Measurements from ENCODE around the gene OLFML3.

OLFML3 gene

DNA sequence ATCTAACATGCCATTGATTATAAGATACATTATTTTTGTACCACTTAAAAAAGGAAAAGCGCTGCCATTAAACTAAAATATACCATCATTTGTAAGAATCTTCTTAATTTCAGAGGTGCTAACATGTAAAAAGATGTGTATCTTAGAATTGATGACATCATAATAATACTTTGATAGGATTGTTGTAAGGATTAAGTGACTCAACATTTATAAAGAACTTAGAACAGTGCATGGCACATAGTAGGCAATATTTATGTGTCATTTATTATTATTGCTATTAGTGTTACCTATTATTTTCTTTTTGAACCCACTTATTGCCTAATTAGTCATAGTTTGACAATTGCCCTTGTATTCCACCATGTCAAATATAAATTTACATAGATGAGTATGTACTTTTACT, 28.4 kb upstream of the OLFML3 start:
- Histone ChIP-seq H3K27me3 (ENCODE audit: insufficient read depth, insufficient read length) (no peaks in the 10 kb centered on the region), H3K9me3 (ENCODE audit: insufficient read depth, low read length) (no peaks in the 10 kb centered on the region), H3K4me3 (ENCODE audit: insufficient read length, low read depth) (no peak overlapping the region), H3K36me3 (ENCODE audit: insufficient read depth, insufficient read length, low read length) (peaks cover 37% of the 10 kb centered on the region), H3K9ac (ENCODE audit: insufficient read length, low read depth) (no peak overlapping the region), H3K4me1 (ENCODE audit: insufficient read depth, insufficient read length) (no peaks in the 10 kb centered on the region)
- DNase-seq (ENCODE audit: low read depth, low spot score) = no peak
- TF ChIP-seq ZNF274 (IDR thresholded peaks at IDR 0.05; ENCODE audit: low read depth, low read length) (no peak), YY1 (IDR thresholded peaks at IDR 0.05; ENCODE audit: insufficient read depth, insufficient read length) (no peak), SUZ12 (IDR thresholded peaks at IDR 0.05; ENCODE audit: extremely low read depth, insufficient read depth, insufficient read length) (no peak)

DNA sequence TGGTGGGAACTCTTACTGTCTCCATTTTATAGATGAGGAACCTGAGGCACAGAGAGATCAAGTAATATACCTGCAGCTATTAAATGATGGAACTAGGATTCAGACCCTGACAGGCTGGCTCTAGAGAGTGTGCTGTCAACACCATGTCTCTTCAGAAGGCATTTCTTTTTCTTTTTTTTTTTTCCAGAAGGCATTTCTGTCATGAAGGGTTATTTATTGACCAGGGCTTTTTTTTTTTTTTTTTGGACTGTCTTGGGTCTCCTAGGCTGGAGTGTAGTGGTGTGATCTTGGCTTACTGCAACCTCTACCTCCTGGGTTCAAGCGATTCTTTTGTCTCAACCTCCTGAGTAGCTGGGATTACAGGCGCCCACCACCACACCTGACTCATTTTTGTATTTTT, 27.6 kb upstream of the OLFML3 start:
- Histone ChIP-seq H3K9me3 (ENCODE audit: insufficient read depth, low read length) (no peaks in the 10 kb centered on the region), H3K9ac (ENCODE audit: insufficient read length, low read depth) (no peak overlapping the region), H3K4me3 (ENCODE audit: insufficient read length, low read depth) (no peak overlapping the region), H3K27me3 (ENCODE audit: insufficient read depth, insufficient read length) (no peaks in the 10 kb centered on the region), H3K36me3 (ENCODE audit: insufficient read depth, insufficient read length, low read length) (peaks cover 42% of the 10 kb centered on the region), H3K4me1 (ENCODE audit: insufficient read depth, insufficient read length) (no peaks in the 10 kb centered on the region)
- DNase-seq (ENCODE audit: low read depth, low spot score) = no peak
- no peak for TF ChIP-seq SUZ12 (IDR thresholded peaks at IDR 0.05; ENCODE audit: extremely low read depth, insufficient read depth, insufficient read length)
- TF ChIP-seq YY1 (IDR thresholded peaks at IDR 0.05; ENCODE audit: insufficient read depth, insufficient read length) = no peak
- no peak for TF ChIP-seq ZNF274 (IDR thresholded peaks at IDR 0.05; ENCODE audit: low read depth, low read length)

DNA sequence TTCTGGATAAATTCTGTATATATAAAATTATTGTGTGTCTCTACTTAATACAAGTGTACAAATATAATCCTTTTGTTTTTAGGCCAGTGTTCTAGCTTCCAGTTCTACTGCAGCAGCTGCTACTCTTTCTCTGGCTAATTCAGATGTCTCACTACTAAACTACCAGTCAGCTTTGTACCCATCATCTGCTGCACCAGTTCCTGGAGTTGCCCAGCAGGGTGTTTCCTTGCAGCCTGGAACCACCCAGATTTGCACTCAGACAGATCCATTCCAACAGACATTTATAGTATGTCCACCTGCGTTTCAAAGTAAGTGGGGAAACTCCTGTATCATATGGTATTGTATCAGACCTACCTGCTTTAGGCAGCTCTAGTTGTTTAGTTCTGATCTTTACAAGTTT, 21.3 kb upstream of the OLFML3 start:
- Histone ChIP-seq H3K9me3 (ENCODE audit: insufficient read depth, low read length) (no peaks in the 10 kb centered on the region), H3K27me3 (ENCODE audit: insufficient read depth, insufficient read length) (no peaks in the 10 kb centered on the region), H3K9ac (ENCODE audit: insufficient read length, low read depth) (no peak overlapping the region), H3K4me1 (ENCODE audit: insufficient read depth, insufficient read length) (no peaks in the 10 kb centered on the region), H3K36me3 (ENCODE audit: insufficient read depth, insufficient read length, low read length) (peaks cover 78% of the 10 kb centered on the region), H3K4me3 (ENCODE audit: insufficient read length, low read depth) (no peak overlapping the region)
- TF ChIP-seq ZNF274 (IDR thresholded peaks at IDR 0.05; ENCODE audit: low read depth, low read length) = no peak
- TF ChIP-seq SUZ12 (IDR thresholded peaks at IDR 0.05; ENCODE audit: extremely low read depth, insufficient read depth, insufficient read length) = no peak
- TF ChIP-seq YY1 (IDR thresholded peaks at IDR 0.05; ENCODE audit: insufficient read depth, insufficient read length) = no peak
- no peak for DNase-seq (ENCODE audit: low read depth, low spot score)

DNA sequence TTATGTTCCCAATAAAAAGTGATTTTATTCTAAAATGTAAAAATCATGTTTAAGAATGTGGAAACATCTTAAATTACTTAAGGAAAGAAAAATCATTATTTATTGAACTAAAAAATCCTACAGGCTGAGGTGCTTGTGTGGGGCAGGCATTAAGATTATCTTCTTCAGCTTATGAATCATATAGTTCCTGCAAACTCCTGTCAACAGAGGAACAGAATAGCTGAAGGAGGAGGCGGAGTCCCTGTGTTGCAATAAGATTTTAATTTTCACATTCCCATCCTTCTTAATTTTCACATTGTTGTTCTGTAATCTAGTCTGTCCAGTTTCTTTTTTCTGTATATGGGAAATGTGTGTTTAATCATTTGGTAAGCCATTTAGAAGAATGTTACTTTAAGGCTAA, 20.6 kb upstream of the OLFML3 start:
- no peak overlapping the region for H3K4me3 ChIP-seq (ENCODE audit: insufficient read length, low read depth)
- DNase-seq (ENCODE audit: low read depth, low spot score) = no peak
- peaks cover 80% of the 10 kb centered on the region for H3K36me3 ChIP-seq (ENCODE audit: insufficient read depth, insufficient read length, low read length)
- H3K4me1 ChIP-seq (ENCODE audit: insufficient read depth, insufficient read length) = no peaks in the 10 kb centered on the region
- no peak for TF ChIP-seq ZNF274 (IDR thresholded peaks at IDR 0.05; ENCODE audit: low read depth, low read length)
- no peak for TF ChIP-seq SUZ12 (IDR thresholded peaks at IDR 0.05; ENCODE audit: extremely low read depth, insufficient read depth, insufficient read length)
- TF ChIP-seq YY1 (IDR thresholded peaks at IDR 0.05; ENCODE audit: insufficient read depth, insufficient read length) = no peak
- no peak overlapping the region for H3K9ac ChIP-seq (ENCODE audit: insufficient read length, low read depth)
- H3K9me3 ChIP-seq (ENCODE audit: insufficient read depth, low read length) = no peaks in the 10 kb centered on the region
- H3K27me3 ChIP-seq (ENCODE audit: insufficient read depth, insufficient read length) = no peaks in the 10 kb centered on the region

GRCh38 chr1:113963281-113963906, 15.9 kb upstream of the OLFML3 start:
- no peaks in the 10 kb centered on the region for H3K4me1 ChIP-seq (ENCODE audit: insufficient read depth, insufficient read length)
- H3K4me3 ChIP-seq (ENCODE audit: insufficient read length, low read depth) = no peak overlapping the region
- peaks cover 79% of the 10 kb centered on the region for H3K36me3 ChIP-seq (ENCODE audit: insufficient read depth, insufficient read length, low read length)
- DNase-seq (ENCODE audit: low read depth, low spot score) = no peak
- no peak overlapping the region for H3K9ac ChIP-seq (ENCODE audit: insufficient read length, low read depth)
- no peaks in the 10 kb centered on the region for H3K9me3 ChIP-seq (ENCODE audit: insufficient read depth, low read length)
- H3K27me3 ChIP-seq (ENCODE audit: insufficient read depth, insufficient read length) = no peaks in the 10 kb centered on the region
- TF ChIP-seq SUZ12 (IDR thresholded peaks at IDR 0.05; ENCODE audit: extremely low read depth, insufficient read depth, insufficient read length) = no peak
- no peak for TF ChIP-seq YY1 (IDR thresholded peaks at IDR 0.05; ENCODE audit: insufficient read depth, insufficient read length)
- no peak for TF ChIP-seq ZNF274 (IDR thresholded peaks at IDR 0.05; ENCODE audit: low read depth, low read length)

GRCh38 chr1:113965703-113966412, 13.4 kb upstream of the OLFML3 start:
- Histone ChIP-seq H3K4me1 (ENCODE audit: insufficient read depth, insufficient read length) (no peaks in the 10 kb centered on the region), H3K27me3 (ENCODE audit: insufficient read depth, insufficient read length) (no peaks in the 10 kb centered on the region), H3K9me3 (ENCODE audit: insufficient read depth, low read length) (no peaks in the 10 kb centered on the region), H3K4me3 (ENCODE audit: insufficient read length, low read depth) (no peak overlapping the region), H3K36me3 (ENCODE audit: insufficient read depth, insufficient read length, low read length) (peaks cover 81% of the 10 kb centered on the region), H3K9ac (ENCODE audit: insufficient read length, low read depth) (no peak overlapping the region)
- DNase-seq (ENCODE audit: low read depth, low spot score) = no peak
- no peak for TF ChIP-seq ZNF274 (IDR thresholded peaks at IDR 0.05; ENCODE audit: low read depth, low read length)
- no peak for TF ChIP-seq SUZ12 (IDR thresholded peaks at IDR 0.05; ENCODE audit: extremely low read depth, insufficient read depth, insufficient read length)
- TF ChIP-seq YY1 (IDR thresholded peaks at IDR 0.05; ENCODE audit: insufficient read depth, insufficient read length) = no peak

- TF ChIP-seq SUZ12 (IDR thresholded peaks at IDR 0.05; ENCODE audit: extremely low read depth, insufficient read depth, insufficient read length) (no peak), ZNF274 (IDR thresholded peaks at IDR 0.05; ENCODE audit: low read depth, low read length) (no peak), YY1 (IDR thresholded peaks at IDR 0.05; ENCODE audit: insufficient read depth, insufficient read length) (no peak)
- H3K9ac ChIP-seq (ENCODE audit: insufficient read length, low read depth) = no peak overlapping the region
- H3K9me3 ChIP-seq (ENCODE audit: insufficient read depth, low read length) = no peaks in the 10 kb centered on the region
- peaks cover 5% of the 10 kb centered on the region for H3K4me1 ChIP-seq (ENCODE audit: insufficient read depth, insufficient read length)
- H3K4me3 ChIP-seq (ENCODE audit: insufficient read length, low read depth) = no peak overlapping the region
- H3K36me3 ChIP-seq (ENCODE audit: insufficient read depth, insufficient read length, low read length) = peaks cover 73% of the 10 kb centered on the region
- DNase-seq (ENCODE audit: low read depth, low spot score) = no peak
- no peaks in the 10 kb centered on the region for H3K27me3 ChIP-seq (ENCODE audit: insufficient read depth, insufficient read length)
These were observed 6.3 kb upstream of the OLFML3 start for GRCh38 chr1:113972954-113973353.

All from NT2/D1 (cell line).